AG09309 (cell line): ENCODE results near the gene SLC16A11.

ENCODE experiments used
- DNase-seq: peaks from one replicate; pipeline ENCODE4 v3.0.0-alpha.2; 2010; ENCODE audit warnings: low read depth
- H3K4me3 ChIP-seq: 2 replicates; pipeline ENCODE4 v1.5.1; 2011; ENCODE audit warnings: mild to moderate bottlenecking, low read depth, low read length, moderate library complexity; ENCODE audit not compliant: control insufficient read depth
- TF ChIP-seq, protein P1 (sequence below): IDR thresholded peaks from 2 replicates; pipeline ENCODE4 v1.5.1; 2011; ENCODE audit warnings: mild to moderate bottlenecking, low read depth, low read length, inconsistent platforms; ENCODE audit not compliant: insufficient read depth, control insufficient read depth; ENCODE audit errors: missing control alignments

Gene SLC16A11

DNA sequence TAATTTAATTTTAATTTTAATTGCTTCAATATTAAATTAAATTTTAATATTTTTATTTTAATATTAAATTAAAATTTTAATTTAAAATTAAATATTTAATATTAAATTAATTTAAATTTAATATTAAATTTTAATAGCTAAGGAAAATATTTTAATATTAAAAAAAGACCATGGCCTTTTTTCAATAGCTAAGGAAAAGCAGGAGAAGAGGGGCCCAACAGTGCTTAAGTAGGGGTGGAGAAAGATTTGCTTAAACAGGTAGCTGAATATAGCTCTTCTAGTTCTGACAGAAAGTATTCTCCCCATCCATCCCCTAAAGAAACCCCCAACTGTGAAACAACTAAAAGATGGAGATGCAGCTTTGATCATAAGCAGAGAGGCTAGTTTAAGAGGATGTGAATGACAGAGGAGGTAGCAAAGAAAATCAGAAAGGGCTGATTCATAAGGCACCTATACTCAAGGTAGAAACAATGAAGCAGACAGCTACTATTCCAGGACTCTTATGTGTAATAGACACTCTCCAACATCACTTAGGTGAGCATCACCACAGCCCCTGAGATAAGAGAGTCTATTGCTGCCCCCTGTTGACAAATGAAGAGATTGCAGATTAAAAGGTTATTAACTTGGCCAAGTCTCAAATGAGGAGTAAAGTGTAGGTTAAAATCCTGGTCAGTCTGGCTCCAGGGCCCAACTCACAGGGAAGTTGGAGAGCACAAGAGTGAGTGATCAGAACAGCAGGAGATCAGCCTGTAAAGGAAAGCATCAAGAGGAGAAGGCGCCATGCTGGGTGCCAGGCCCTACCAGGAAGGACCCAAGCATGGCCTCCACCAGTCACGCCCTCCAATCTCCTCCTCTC, 39.3 kb downstream of the SLC16A11 start:
- TF ChIP-seq, protein P1, sequence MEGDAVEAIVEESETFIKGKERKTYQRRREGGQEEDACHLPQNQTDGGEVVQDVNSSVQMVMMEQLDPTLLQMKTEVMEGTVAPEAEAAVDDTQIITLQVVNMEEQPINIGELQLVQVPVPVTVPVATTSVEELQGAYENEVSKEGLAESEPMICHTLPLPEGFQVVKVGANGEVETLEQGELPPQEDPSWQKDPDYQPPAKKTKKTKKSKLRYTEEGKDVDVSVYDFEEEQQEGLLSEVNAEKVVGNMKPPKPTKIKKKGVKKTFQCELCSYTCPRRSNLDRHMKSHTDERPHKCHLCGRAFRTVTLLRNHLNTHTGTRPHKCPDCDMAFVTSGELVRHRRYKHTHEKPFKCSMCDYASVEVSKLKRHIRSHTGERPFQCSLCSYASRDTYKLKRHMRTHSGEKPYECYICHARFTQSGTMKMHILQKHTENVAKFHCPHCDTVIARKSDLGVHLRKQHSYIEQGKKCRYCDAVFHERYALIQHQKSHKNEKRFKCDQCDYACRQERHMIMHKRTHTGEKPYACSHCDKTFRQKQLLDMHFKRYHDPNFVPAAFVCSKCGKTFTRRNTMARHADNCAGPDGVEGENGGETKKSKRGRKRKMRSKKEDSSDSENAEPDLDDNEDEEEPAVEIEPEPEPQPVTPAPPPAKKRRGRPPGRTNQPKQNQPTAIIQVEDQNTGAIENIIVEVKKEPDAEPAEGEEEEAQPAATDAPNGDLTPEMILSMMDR = peak; percentile 69
- DNase-seq = no peak
- H3K4me3 ChIP-seq = no peak overlapping the region

DNA sequence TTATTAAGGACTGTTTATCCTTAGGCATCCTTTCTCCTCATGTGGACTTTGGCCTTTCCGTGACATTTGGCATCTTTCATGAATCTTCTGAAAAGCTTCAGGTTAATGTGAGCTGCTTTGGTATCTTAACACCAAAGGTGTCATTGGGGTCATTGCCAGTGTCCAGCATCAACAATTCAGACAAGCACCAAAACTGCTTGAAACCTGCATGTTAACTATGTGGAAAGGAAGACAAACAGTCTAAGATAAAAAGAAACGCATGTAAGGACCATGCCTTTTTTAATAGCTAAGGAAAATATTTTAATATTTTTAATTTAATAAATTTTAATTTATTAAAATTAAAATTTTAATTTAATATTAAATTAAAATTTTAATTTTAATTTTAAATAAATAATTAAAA, 40.1 kb downstream of the SLC16A11 start:
- DNase-seq = no peak
- H3K4me3 ChIP-seq = no peak overlapping the region
- TF ChIP-seq, protein P1 = no peak

DNA sequence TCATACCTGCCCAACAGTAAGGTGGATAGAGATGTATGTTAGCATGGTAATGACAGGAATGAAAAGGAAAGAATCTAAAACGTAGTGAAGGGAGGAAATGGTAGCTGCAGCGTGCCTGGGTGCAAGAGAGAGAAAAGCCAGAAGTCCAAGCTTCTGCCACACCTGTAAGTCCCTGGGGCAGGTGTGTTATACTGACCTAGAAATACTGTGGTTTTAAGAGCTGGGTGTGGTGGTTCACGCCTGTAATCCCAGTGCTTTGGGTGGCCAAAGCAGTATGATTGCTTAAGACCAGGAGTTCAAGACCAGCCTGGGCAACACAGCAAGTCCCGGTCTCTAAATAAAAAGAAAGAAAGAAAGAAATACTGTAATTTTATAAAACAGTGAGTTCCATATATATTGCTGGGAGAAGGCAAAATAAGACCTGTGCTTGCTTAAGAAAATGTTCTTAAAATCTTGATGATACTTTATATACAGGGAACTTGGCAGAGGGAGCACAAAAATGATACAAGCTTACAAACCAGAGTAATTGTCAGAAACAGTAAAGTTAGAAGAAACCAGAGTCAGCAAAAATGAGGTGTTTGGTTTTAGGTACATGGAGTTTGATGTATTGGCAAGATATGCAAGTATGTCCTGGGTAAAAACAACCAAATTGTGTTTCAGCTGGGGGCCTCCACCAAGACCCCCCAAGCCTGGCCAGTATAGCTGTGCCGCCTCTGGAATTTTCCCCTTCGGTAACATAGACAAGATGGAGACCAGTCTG, 41.4 kb downstream of the SLC16A11 start:
- H3K4me3 ChIP-seq = no peak overlapping the region
- no peak for DNase-seq
- TF ChIP-seq, protein P1 = no peak

DNA sequence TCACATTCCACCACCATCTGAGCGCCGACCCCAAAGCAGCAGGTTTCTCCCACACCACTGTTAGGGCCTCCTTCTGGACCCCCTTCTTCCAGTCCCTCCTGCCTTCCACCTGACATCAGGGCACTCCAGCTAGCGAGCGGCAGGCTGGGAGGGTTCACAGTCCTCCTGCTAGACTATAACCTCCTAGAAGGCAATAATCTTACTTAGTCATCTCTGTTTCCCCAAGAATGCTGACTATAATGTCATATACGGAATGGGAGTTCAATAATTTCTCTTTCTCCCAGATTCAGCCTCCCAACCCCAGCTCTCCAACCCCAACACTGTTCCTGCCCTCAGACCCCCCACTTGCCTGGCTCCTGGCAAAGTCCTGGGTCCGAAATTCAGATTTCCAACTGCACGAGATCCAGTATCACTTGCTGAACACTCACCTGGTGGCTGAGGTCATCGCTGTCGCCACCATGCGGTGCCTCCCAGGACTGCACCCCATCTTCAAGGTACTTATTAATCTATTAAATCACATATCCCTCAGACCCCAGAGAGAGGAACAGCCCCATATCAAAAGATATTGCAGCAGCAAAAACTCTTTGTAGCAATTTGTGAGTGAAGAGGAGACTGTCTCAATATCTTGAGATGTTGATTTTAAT, 42.5 kb downstream of the SLC16A11 start:
- H3K4me3 ChIP-seq = no peak overlapping the region
- TF ChIP-seq, protein P1 = peak; percentile 64
- DNase-seq = no peak

DNA sequence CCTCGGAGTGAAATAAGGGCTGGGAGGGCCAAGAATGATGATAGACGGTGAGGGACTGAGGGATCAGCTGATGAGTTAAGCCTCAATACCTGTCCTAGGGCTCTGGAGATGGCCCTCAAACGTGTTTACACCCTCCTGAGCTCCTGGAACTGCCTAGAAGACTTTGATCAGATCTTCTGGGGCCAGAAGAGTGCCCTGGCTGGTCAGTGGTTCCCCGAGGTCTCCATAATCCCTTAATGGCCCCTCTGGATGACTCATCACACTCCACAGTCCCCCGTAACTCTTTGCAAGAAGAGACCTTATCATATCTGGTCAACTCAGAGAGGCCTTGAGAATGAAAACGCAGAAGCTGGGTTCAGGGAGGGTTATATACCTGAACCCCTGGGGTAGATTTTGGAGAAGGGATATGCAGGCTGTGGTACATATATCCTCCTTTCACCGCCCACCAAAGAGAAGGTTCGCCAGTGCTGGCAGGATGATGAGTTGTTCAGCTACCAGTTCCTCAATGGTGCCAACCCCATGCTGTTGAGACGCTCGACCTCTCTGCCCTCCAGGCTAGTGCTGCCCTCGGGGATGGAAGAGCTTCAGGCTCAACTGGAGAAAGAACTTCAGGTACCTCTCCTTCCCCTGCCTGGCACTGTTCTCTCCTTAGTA, 44.9 kb downstream of the SLC16A11 start:
- H3K4me3 ChIP-seq = no peak overlapping the region
- TF ChIP-seq, protein P1 = no peak
- DNase-seq = no peak

DNA sequence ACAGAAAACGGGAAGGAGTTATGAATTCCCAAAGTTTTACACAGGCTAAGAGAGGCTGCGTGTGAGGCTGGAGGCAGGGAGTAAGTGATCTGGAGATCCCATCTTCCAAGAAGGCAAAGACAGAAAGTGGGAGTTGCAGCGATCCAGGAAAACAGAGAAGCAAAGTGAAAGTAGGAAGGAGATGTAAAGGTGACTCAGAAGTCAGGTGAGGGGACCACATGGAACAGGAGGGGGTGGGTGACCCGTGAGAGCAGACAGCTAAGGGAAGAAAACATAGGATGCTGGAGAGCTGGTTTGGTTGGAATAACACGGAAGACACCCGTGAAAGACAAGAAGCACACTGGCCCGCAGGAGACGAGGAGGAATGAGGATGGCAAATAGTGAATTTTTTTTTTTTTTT, 46.7 kb downstream of the SLC16A11 start:
- DNase-seq = no peak
- no peak overlapping the region for H3K4me3 ChIP-seq
- TF ChIP-seq, protein P1 = no peak
